ENCODE measurements around the gene FBXO36. TPM values are rescaled to one million over a fixed set of nuclear protein-coding genes. Genes with fewer than 3 reads are reported as not detected.
A peak's percentile ranks its signal among the peaks of the same experiment; 100 is the strongest.
"Not testable (repeated sequence)": the region's sequence is repeated elsewhere in the genome, so short reads cannot be mapped to it uniquely, and the experiment has no call there.

FBXO36 gene
- total RNA-seq, 1 donor from 2014 or later = 3.5 TPM

- DNase-seq (ENCODE audit: low read depth) = no peak
- TF ChIP-seq CTCF (IDR thresholded peaks at IDR 0.05; ENCODE audit: insufficient read depth, low read length, poor library complexity, severe bottlenecking) = no peak
- Histone ChIP-seq H3K27me3 (ENCODE audit: control insufficient read depth, insufficient read depth, low read length) (no peaks in the 10 kb centered on the region), H3K4me3 (ENCODE audit: low read depth, low read length) (no peak overlapping the region), H3K36me3 (ENCODE audit: control insufficient read depth, insufficient read depth, low read length) (no peaks in the 10 kb centered on the region)
These were observed 4.5 kb upstream of the FBXO36 start for GRCh38 chr2:229917793-229918192.

GRCh38 chr2:229920011-229920641 lies 2.2 kb upstream of the FBXO36 start:
- peak overlapping the region; percentile 98 for H3K4me3 ChIP-seq (ENCODE audit: low read depth, low read length)
- no peak for DNase-seq (ENCODE audit: low read depth)
- no peak for TF ChIP-seq CTCF (IDR thresholded peaks at IDR 0.05; ENCODE audit: insufficient read depth, low read length, poor library complexity, severe bottlenecking)
- no peaks in the 10 kb centered on the region for H3K27me3 ChIP-seq (ENCODE audit: control insufficient read depth, insufficient read depth, low read length)
- no peaks in the 10 kb centered on the region for H3K36me3 ChIP-seq (ENCODE audit: control insufficient read depth, insufficient read depth, low read length)

GRCh38 chr2:229921101-229921891 lies 1.0 kb upstream of the FBXO36 start:
- DNase-seq (ENCODE audit: low read depth) = peak; percentile 9
- H3K36me3 ChIP-seq (ENCODE audit: control insufficient read depth, insufficient read depth, low read length) = no peaks in the 10 kb centered on the region
- no peak for TF ChIP-seq CTCF (IDR thresholded peaks at IDR 0.05; ENCODE audit: insufficient read depth, low read length, poor library complexity, severe bottlenecking)
- peak overlapping the region; percentile 98 for H3K4me3 ChIP-seq (ENCODE audit: low read depth, low read length)
- H3K27me3 ChIP-seq (ENCODE audit: control insufficient read depth, insufficient read depth, low read length) = no peaks in the 10 kb centered on the region

- no peaks in the 10 kb centered on the region for H3K36me3 ChIP-seq (ENCODE audit: control insufficient read depth, insufficient read depth, low read length)
- H3K4me3 ChIP-seq (ENCODE audit: low read depth, low read length) = peak within 1 kb of the TSS; percentile 98
- H3K27me3 ChIP-seq (ENCODE audit: control insufficient read depth, insufficient read depth, low read length) = no peaks in the 10 kb centered on the region
- no peak for TF ChIP-seq CTCF (IDR thresholded peaks at IDR 0.05; ENCODE audit: insufficient read depth, low read length, poor library complexity, severe bottlenecking)
- DNase-seq (ENCODE audit: low read depth) = peak; percentile 74
These were observed 333 bp upstream of the FBXO36 start, which contains the start of gene TRIP12 for GRCh38 chr2:229921892-229922448. Gene TRIP12 (minus strand): TSS chr2:229922009. CDS start chr2:229880079, 41,930 bp downstream.

GRCh38 chr2:229924541-229924940 lies 2.2 kb downstream of the FBXO36 start:
- H3K36me3 ChIP-seq (ENCODE audit: control insufficient read depth, insufficient read depth, low read length); H3K27me3 ChIP-seq (ENCODE audit: control insufficient read depth, insufficient read depth, low read length); H3K4me3 ChIP-seq (ENCODE audit: low read depth, low read length); DNase-seq (ENCODE audit: low read depth): not testable (repeated sequence)

GRCh38 chr2:229925201-229925600 lies 2.9 kb downstream of the FBXO36 start:
- H3K4me3 ChIP-seq (ENCODE audit: low read depth, low read length) = no peak overlapping the region
- H3K36me3 ChIP-seq (ENCODE audit: control insufficient read depth, insufficient read depth, low read length) = no peaks in the 10 kb centered on the region
- TF ChIP-seq CTCF (IDR thresholded peaks at IDR 0.05; ENCODE audit: insufficient read depth, low read length, poor library complexity, severe bottlenecking) = no peak
- DNase-seq (ENCODE audit: low read depth) = no peak
- H3K27me3 ChIP-seq (ENCODE audit: control insufficient read depth, insufficient read depth, low read length) = no peaks in the 10 kb centered on the region

Measured in kidney epithelial cell (primary cell).